ENCODE results near the gene PPP1R15B.

The PPP1R15B gene

GRCh38 chr1:204367956-204368355 lies 43.7 kb downstream of the PPP1R15B start:
- H3K27ac ChIP-seq = no peak overlapping the region
- DNase-seq = no peak
- H3K27me3 ChIP-seq (replicated peaks) = peaks cover 11% of the 10 kb centered on the region
- H3K4me3 ChIP-seq (ENCODE audit: low read depth, low read length) = no peak overlapping the region
- in situ Hi-C loops (cut with HindIII; ENCODE audit: low pct_ligation_motif_present, low sequenced_read_pairs) = loop anchor here (25.0 kb wide), 1 partner anchor 206 kb away; the partner anchor contains the start of genes ETNK2 and REN
- TF ChIP-seq CTCF (IDR thresholded peaks at IDR 0.05; ENCODE audit: low read depth, low read length, missing control alignments) = no peak
- H3K36me3 ChIP-seq (replicated peaks) = no peaks in the 10 kb centered on the region

GRCh38 chr1:204367193-204367858 lies 44.3 kb downstream of the PPP1R15B start:
- no peak for DNase-seq

GRCh38 chr1:204366759-204367158 lies 44.9 kb downstream of the PPP1R15B start:
- no peak overlapping the region for H3K4me3 ChIP-seq (ENCODE audit: low read depth, low read length)
- H3K27ac ChIP-seq = no peak overlapping the region
- H3K36me3 ChIP-seq (replicated peaks) = no peaks in the 10 kb centered on the region
- TF ChIP-seq CTCF (IDR thresholded peaks at IDR 0.05; ENCODE audit: low read depth, low read length, missing control alignments) = peak; percentile 71
- in situ Hi-C loops (cut with HindIII; ENCODE audit: low pct_ligation_motif_present, low sequenced_read_pairs) = loop anchor here (25.0 kb wide), 1 partner anchor 204 kb away; the partner anchor contains the start of genes ETNK2 and REN
- H3K27me3 ChIP-seq (replicated peaks) = peaks cover 11% of the 10 kb centered on the region
- no peak for DNase-seq

More at GRCh38 chr1:204367193-204367858, 44.3 kb downstream of the PPP1R15B start:
- TF ChIP-seq CTCF (IDR thresholded peaks at IDR 0.05; ENCODE audit: low read depth, low read length, missing control alignments) = no peak
- Histone ChIP-seq H3K27me3 (replicated peaks) (peaks cover 15% of the 10 kb centered on the region), H3K36me3 (replicated peaks) (no peaks in the 10 kb centered on the region), H3K27ac (no peak overlapping the region), H3K4me3 (ENCODE audit: low read depth, low read length) (no peak overlapping the region)
- in situ Hi-C loops (cut with HindIII; ENCODE audit: low pct_ligation_motif_present, low sequenced_read_pairs) = loop anchor here (25.0 kb wide), 1 partner anchor 205 kb away; the partner anchor contains the start of genes ETNK2 and REN

- Histone ChIP-seq H3K27me3 (replicated peaks) (peaks cover 9% of the 10 kb centered on the region), H3K4me3 (ENCODE audit: low read depth, low read length) (peak overlapping the region; percentile 50), H3K27ac (no peak overlapping the region), H3K36me3 (replicated peaks) (no peaks in the 10 kb centered on the region)
- TF ChIP-seq CTCF (IDR thresholded peaks at IDR 0.05; ENCODE audit: low read depth, low read length, missing control alignments) = peak; percentile 94
- in situ Hi-C loops (cut with HindIII; ENCODE audit: low pct_ligation_motif_present, low sequenced_read_pairs) = loop anchor here (25.0 kb wide), 1 partner anchor 201 kb away; the partner anchor contains the start of genes ETNK2 and REN
- peak; percentile 51 for DNase-seq
Observed at GRCh38 chr1:204363335-204364114, 48.1 kb downstream of the PPP1R15B start.

- DNase-seq = no peak
- in situ Hi-C loops (cut with HindIII; ENCODE audit: low pct_ligation_motif_present, low sequenced_read_pairs) = loop anchor here (25.0 kb wide), 1 partner anchor 201 kb away; the partner anchor contains the start of genes ETNK2 and REN
- H3K4me3 ChIP-seq (ENCODE audit: low read depth, low read length) = peak overlapping the region; percentile 50
- H3K27me3 ChIP-seq (replicated peaks) = peaks cover 13% of the 10 kb centered on the region
- H3K27ac ChIP-seq = no peak overlapping the region
- H3K36me3 ChIP-seq (replicated peaks) = no peaks in the 10 kb centered on the region
- no peak for TF ChIP-seq CTCF (IDR thresholded peaks at IDR 0.05; ENCODE audit: low read depth, low read length, missing control alignments)
Observed at GRCh38 chr1:204362984-204363334, 48.7 kb downstream of the PPP1R15B start.

Data from brain microvascular endothelial cell (primary cell).